ENCODE results near the gene ATP1A3. TPM values are rescaled to one million over a fixed set of nuclear protein-coding genes. Genes with fewer than 3 reads are reported as not detected.

Gene ATP1A3
- polyA plus RNA-seq, 1 of the 3 experiments (the other 2 are of a cell fraction), result 0.77 TPM

- Histone ChIP-seq H3K4me2 (no peak overlapping the region), H3K4me3 (ENCODE audit: low read depth in 2 of 2, low read length in 1 of 2) (no peak overlapping the region), H3K27me3 (ENCODE audit: insufficient read depth) (peaks cover 13% of the 10 kb centered on the region), H2AFZ (ENCODE audit: low read depth) (no peak overlapping the region), H3K36me3 (replicated peaks in 1 of 2; ENCODE audit: control insufficient read depth in 1 of 2, insufficient read depth in 2 of 2, low read length in 1 of 2) (no peaks in the 10 kb centered on the region), H3K27ac (ENCODE audit: low read depth in 2 of 2, low read length in 1 of 2) (no peak overlapping the region), H3K9ac (no peak overlapping the region), H3K9me2 (no peaks in the 10 kb centered on the region), H3K79me2 (ENCODE audit: insufficient read depth) (no peaks in the 10 kb centered on the region), H3K4me1 (ENCODE audit: control insufficient read depth in 1 of 2, insufficient read depth in 2 of 2, low read depth in 1 of 2, low read length in 1 of 2) (peaks cover 0 to 3% of the 10 kb centered on the region in 2 experiments; a peak in 1 of 4 replicates), H3K9me3 (no peaks in the 10 kb centered on the region), H4K20me1 (ENCODE audit: insufficient read depth) (no peaks in the 10 kb centered on the region), H3F3A (replicated peaks; ENCODE audit: insufficient read depth) (no peaks in the 10 kb centered on the region)
- TF ChIP-seq SMC3 (IDR thresholded peaks at IDR 0.05; ENCODE audit: low read depth, low read length) (no peak), POLR2AphosphoS5 (IDR thresholded peaks at IDR 0.05; ENCODE audit: low read depth, low read length) (no peak), FOSL2 (IDR thresholded peaks at IDR 0.05; ENCODE audit: borderline replicate concordance, low read depth) (no peak), ZBTB33 (IDR thresholded peaks at IDR 0.05; ENCODE audit: borderline replicate concordance, low read depth) (no peak), CHD2 (IDR thresholded peaks at IDR 0.05; ENCODE audit: low read length, partially characterized antibody) (no peak), MEF2A (IDR thresholded peaks at IDR 0.05; ENCODE audit: borderline replicate concordance, low read depth) (no peak), GABPA (IDR thresholded peaks at IDR 0.05; ENCODE audit: low read depth) (no peak), FOXM1 (IDR thresholded peaks at IDR 0.05; ENCODE audit: low read depth) (no peak)
- TF ChIP-seq, protein P1, sequence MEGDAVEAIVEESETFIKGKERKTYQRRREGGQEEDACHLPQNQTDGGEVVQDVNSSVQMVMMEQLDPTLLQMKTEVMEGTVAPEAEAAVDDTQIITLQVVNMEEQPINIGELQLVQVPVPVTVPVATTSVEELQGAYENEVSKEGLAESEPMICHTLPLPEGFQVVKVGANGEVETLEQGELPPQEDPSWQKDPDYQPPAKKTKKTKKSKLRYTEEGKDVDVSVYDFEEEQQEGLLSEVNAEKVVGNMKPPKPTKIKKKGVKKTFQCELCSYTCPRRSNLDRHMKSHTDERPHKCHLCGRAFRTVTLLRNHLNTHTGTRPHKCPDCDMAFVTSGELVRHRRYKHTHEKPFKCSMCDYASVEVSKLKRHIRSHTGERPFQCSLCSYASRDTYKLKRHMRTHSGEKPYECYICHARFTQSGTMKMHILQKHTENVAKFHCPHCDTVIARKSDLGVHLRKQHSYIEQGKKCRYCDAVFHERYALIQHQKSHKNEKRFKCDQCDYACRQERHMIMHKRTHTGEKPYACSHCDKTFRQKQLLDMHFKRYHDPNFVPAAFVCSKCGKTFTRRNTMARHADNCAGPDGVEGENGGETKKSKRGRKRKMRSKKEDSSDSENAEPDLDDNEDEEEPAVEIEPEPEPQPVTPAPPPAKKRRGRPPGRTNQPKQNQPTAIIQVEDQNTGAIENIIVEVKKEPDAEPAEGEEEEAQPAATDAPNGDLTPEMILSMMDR (IDR thresholded peaks at IDR 0.05), result no peak
- ChIA-PET POLR2A (no interaction called here), CTCF (interaction anchor here (1.1 to 2.1 kb wide), 2 partner anchors 9 to 11 kb away, joined by 3 to 9 read pairs; no protein-coding TSS in a partner anchor)
- WGBS (ENCODE audit: low lambda C conversion rate), result 59% methylated on average over 7 of the region's 7 CpGs
- no peak for DNase-seq
Measured at GRCh38 chr19:41925208-41926003, 68.6 kb downstream of the ATP1A3 start.

Measured in SK-N-SH (cell line).